Lung (tissue), 12 donors: ENCODE results near the gene SETBP1. TPM values are rescaled to one million over a fixed set of nuclear protein-coding genes. Genes with fewer than 3 reads are reported as not detected.

Source experiments
- ATAC-seq: fragments of 200-7000 bp; cut with Tn5 transposase; one replicate; pipeline ENCODE4 v1.9.1; 2020; ENCODE audit warnings: moderate number of reproducible peaks; ENCODE audit not compliant: insufficient read depth, low FRiP score
- DNase-seq, 3 donors: peaks; one replicate each; pipeline ENCODE4 v3.0.0-alpha.2; 2013 to 2017
- H3K27ac ChIP-seq, 2 donors: one replicate each; pipeline ENCODE4 v1.5.1; 2013; ENCODE audit warnings: mild to moderate bottlenecking in 2 of 2, moderate library complexity in 2 of 2, control low read depth in 1 of 2, inconsistent platforms in 1 of 2, low read depth in 1 of 2, low read length in 1 of 2
- H3K27me3 ChIP-seq, 3 donors: one replicate each; pipeline ENCODE4 v1.5.1; 2013; ENCODE audit warnings: low read length in 2 of 3; ENCODE audit not compliant: control insufficient read depth in 3 of 3, insufficient read depth in 3 of 3
- H3K36me3 ChIP-seq, 4 donors: one replicate each; pipeline ENCODE4 v1.5.1; 2013; ENCODE audit warnings: low read length in 4 of 4, mild to moderate bottlenecking in 1 of 4, moderate library complexity in 1 of 4; ENCODE audit not compliant: control insufficient read depth in 4 of 4, insufficient read depth in 4 of 4
- H3K4me1 ChIP-seq, 5 donors: one replicate each; pipeline ENCODE4 v1.5.1; 2013; ENCODE audit warnings: low read length in 5 of 5, mild to moderate bottlenecking in 2 of 5, moderate library complexity in 1 of 5; ENCODE audit not compliant: control insufficient read depth in 5 of 5, insufficient read depth in 5 of 5
- H3K4me3 ChIP-seq: one replicate; pipeline ENCODE4 v1.5.1; 2013; ENCODE audit warnings: mild to moderate bottlenecking, control low read depth, moderate library complexity
- H3K9ac ChIP-seq, 2 donors: one replicate each; pipeline ENCODE4 v1.5.1; 2013; ENCODE audit warnings: low read length in 2 of 2, control low read depth in 1 of 2; ENCODE audit not compliant: insufficient read depth in 1 of 2
- H3K9me3 ChIP-seq, 4 donors: one replicate each; pipeline ENCODE4 v1.5.1; 2013; ENCODE audit warnings: low read length in 3 of 4, mild to moderate bottlenecking in 1 of 4, moderate library complexity in 1 of 4; ENCODE audit not compliant: control insufficient read depth in 4 of 4, insufficient read depth in 3 of 4
- WGBS, 2 donors: extraction: QIAGEN DNeasy Blood & Tissue Kit; methylation state at CpG; one replicate each; pipeline ENCODE4 v1.1.7; 2013; 5-methylcytosine and 5-hydroxymethylcytosine counted together
- polyA plus RNA-seq, 2 donors: library from polyadenylated mRNA; stranded (reverse); fragments of 200-250 nt; gene quantifications; one replicate each; pipeline ENCODE4 v1.2.1, GENCODE V29; 2013
- total RNA-seq, 2 donors: library from RNA; depleted of rRNA in 1 of 2; stranded (reverse); fragments of >200 nt in 1 of 2; gene quantifications; one replicate each; pipeline ENCODE4 v1.2.1, GENCODE V29; 2014 to 2021
- TF ChIP-seq, protein P1 (sequence below): IDR thresholded peaks from 2 replicates; pipeline ENCODE4 v1.5.1; 2012; ENCODE audit warnings: mild to moderate bottlenecking; ENCODE audit errors: control extremely low read depth, extremely low read depth
- donor health status: control.
- donor health status: control.
- donor health status: Bipolar disorder and iron deficiency.
- donor health status: healthy.
- donor health status: DM: yes; HTN: yes; CAD: no.

Gene SETBP1
- total and polyA plus RNA-seq, 4 donors = 1.6 to 43.8 (median 16.6) TPM

GRCh38 chr18:44950685-44951195 is 270.1 kb downstream of the SETBP1 start:
- Histone ChIP-seq H3K9me3 (peaks cover 0 to 2% (median 0%) of the 10 kb centered on the region in 4 donors), H3K27ac (no peak overlapping the region), H3K9ac (no peak overlapping the region), H3K4me1 (peaks cover 0 to 2% (median 0%) of the 10 kb centered on the region in 5 donors), H3K27me3 (no peaks in the 10 kb centered on the region), H3K4me3 (no peak overlapping the region), H3K36me3 (peaks cover 0 to 28% (median 15%) of the 10 kb centered on the region in 4 donors)
- ATAC-seq (no peak), DNase-seq (no peak)
- 94 to 97% methylated on average over 13 of the region's 13 CpGs for WGBS, 2 donors
- TF ChIP-seq, protein P1, sequence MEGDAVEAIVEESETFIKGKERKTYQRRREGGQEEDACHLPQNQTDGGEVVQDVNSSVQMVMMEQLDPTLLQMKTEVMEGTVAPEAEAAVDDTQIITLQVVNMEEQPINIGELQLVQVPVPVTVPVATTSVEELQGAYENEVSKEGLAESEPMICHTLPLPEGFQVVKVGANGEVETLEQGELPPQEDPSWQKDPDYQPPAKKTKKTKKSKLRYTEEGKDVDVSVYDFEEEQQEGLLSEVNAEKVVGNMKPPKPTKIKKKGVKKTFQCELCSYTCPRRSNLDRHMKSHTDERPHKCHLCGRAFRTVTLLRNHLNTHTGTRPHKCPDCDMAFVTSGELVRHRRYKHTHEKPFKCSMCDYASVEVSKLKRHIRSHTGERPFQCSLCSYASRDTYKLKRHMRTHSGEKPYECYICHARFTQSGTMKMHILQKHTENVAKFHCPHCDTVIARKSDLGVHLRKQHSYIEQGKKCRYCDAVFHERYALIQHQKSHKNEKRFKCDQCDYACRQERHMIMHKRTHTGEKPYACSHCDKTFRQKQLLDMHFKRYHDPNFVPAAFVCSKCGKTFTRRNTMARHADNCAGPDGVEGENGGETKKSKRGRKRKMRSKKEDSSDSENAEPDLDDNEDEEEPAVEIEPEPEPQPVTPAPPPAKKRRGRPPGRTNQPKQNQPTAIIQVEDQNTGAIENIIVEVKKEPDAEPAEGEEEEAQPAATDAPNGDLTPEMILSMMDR = no peak

- Histone ChIP-seq H3K27ac (no peak overlapping the region), H3K27me3 (no peaks in the 10 kb centered on the region), H3K36me3 (peaks cover 0 to 33% (median 15%) of the 10 kb centered on the region in 4 donors), H3K4me1 (peaks cover 0 to 2% (median 0%) of the 10 kb centered on the region in 5 donors), H3K9ac (no peak overlapping the region), H3K4me3 (no peak overlapping the region), H3K9me3 (no peaks in the 10 kb centered on the region)
- TF ChIP-seq, protein P1 = no peak
- no peak for DNase-seq
- WGBS, 2 donors = 97 to 99% methylated on average over 14 of the region's 14 CpGs
- no peak for ATAC-seq
These were observed 271.1 kb downstream of the SETBP1 start for GRCh38 chr18:44951748-44952147.

DNA sequence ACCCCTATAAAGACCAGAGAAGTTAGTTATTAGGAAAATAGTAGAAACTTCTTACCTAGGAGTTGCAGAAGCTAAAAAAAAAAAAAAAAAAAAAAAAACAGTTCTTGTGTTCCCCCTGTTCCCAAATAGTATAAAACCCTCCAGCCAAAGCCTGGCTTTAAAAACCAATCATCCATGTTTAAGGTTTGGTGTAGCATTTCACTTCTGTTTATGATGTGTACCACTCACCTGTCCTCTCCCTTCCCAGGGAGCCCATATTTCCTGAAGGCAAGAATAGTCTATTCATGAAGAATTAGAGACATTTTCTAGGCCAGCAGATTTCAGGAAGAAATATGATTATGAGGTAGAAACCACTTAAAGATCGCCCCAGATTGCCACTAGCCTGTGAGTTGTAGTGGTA is 273.6 kb downstream of the SETBP1 start:
- ATAC-seq (no peak), DNase-seq (no peak)
- Histone ChIP-seq H3K27ac (no peak overlapping the region), H3K9me3 (no peaks in the 10 kb centered on the region), H3K4me1 (peaks cover 0 to 9% (median 0%) of the 10 kb centered on the region in 5 donors), H3K9ac (no peak overlapping the region), H3K4me3 (no peak overlapping the region), H3K27me3 (no peaks in the 10 kb centered on the region), H3K36me3 (peaks cover 0 to 33% (median 15%) of the 10 kb centered on the region in 4 donors)
- WGBS, 2 donors = 0 to 97% methylated on average over 1 of the region's 1 CpG
- TF ChIP-seq, protein P1 = no peak

DNA sequence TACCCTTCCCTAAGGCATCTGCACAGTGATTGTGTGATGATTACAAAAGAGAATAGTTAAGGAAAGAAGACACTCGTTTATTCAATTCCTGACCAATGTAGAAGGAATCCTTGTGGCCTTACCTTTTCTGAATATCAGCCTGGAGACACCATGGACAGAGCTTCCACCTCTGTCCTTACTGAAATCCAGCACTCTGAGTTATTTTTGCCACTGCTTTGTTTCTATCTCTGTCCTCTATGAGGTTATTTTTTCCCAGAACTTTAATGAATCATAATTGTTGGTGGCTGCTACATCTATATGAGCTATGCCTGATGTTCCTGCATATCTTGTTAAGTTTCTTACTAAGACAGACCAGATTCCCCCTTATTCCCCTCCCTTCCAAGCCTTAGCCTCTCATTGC is 275.1 kb downstream of the SETBP1 start:
- no peaks in the 10 kb centered on the region for H3K27me3 ChIP-seq
- H3K9ac ChIP-seq = no peak overlapping the region
- peaks cover 0 to 26% (median 11%) of the 10 kb centered on the region in 4 donors for H3K36me3 ChIP-seq
- TF ChIP-seq, protein P1 = no peak
- DNase-seq (no peak), ATAC-seq (no peak)
- peaks cover 0 to 9% (median 0%) of the 10 kb centered on the region in 5 donors for H3K4me1 ChIP-seq
- no peaks in the 10 kb centered on the region for H3K9me3 ChIP-seq
- 68 to 86% methylated on average over 1 of the region's 1 CpG for WGBS, 2 donors
- H3K27ac ChIP-seq = no peak overlapping the region
- no peak overlapping the region for H3K4me3 ChIP-seq
